ENCODE data around the gene SOX2. TPM values are rescaled to one million over a fixed set of nuclear protein-coding genes. Genes with fewer than 3 reads are reported as not detected.
"Not testable (repeated sequence)": the region's sequence is repeated elsewhere in the genome, so short reads cannot be mapped to it uniquely, and the experiment has no call there.

Gene SOX2
- total RNA-seq, 6 experiments from 2014 or later = not detected

GRCh38 chr3:181761906-181762305 lies 50.2 kb downstream of the SOX2 start:
- Histone ChIP-seq H3K4me1 (no peaks in the 10 kb centered on the region), H3K4me3 (no peak overlapping the region), H3K27me3 (no peaks in the 10 kb centered on the region), H3K9me3 (no peaks in the 10 kb centered on the region), H3K27ac (no peak overlapping the region), H3K36me3 (no peaks in the 10 kb centered on the region)
- ATAC-seq (no peak), DNase-seq (no peak)
- intact Hi-C loops (cut with DNase I) = no loop called here
- TF ChIP-seq POLR2A (IDR thresholded peaks at IDR 0.05) (no peak), CTCF (IDR thresholded peaks at IDR 0.05) (no peak)
- 78% methylated on average over 6 of the region's 6 CpGs for WGBS (ENCODE audit: insufficient coverage, low coverage, low lambda C conversion rate, missing lambda C conversion rate)

- H3K36me3 ChIP-seq; DNase-seq; intact Hi-C loops (cut with DNase I); H3K4me1 ChIP-seq; H3K9me3 ChIP-seq; ATAC-seq; H3K4me3 ChIP-seq; H3K27ac ChIP-seq; H3K27me3 ChIP-seq: not testable (repeated sequence)
- WGBS (ENCODE audit: insufficient coverage, low coverage, low lambda C conversion rate, missing lambda C conversion rate) = 85% methylated on average over 4 of the region's 5 CpGs
Measured at GRCh38 chr3:181764033-181764432, 52.3 kb downstream of the SOX2 start.

Small RNAs within 50 kb of the gene (small RNA-seq; reads per million reads assigned to genes)
- 0 reads per million in 2 experiments for gene RF01954
